HEK293 (cell line): ENCODE data around the gene RHOT2.

Experiments used
- CTCF ChIA-PET: fragments of 350-600 bp; formaldehyde crosslinking; extraction: SDS; loops from one replicate; lab custom pipeline; 2021; ENCODE audit warnings: antibody characterized with exemption; lab: Yijun Ruan, JAX
- POLR2A ChIA-PET: fragments of 300-600 bp; formaldehyde crosslinking; extraction: SDS; loops from one replicate; lab custom pipeline; 2020; ENCODE audit warnings: antibody characterized with exemption, inconsistent platforms; lab: Yijun Ruan, JAX
- H3K27ac ChIP-seq: fragments of 200-500 bp; sonication (Bioruptor generic); 2 replicates; pipeline ENCODE4 v1.5.1; 2014; ENCODE audit warnings: low read depth, low read length, control low read depth, inconsistent platforms; ENCODE audit errors: extremely low read depth
- H3K36me3 ChIP-seq, 2 experiments: fragments of 200-500 bp in 1 of 2; sonication (Bioruptor generic) in 1 of 2; 1 replicate in 1 of 2; 2 replicates in 1 of 2; pipeline ENCODE4 v1.5.1; 2014 to 2017; ENCODE audit warnings: inconsistent platforms in 2 of 2, low read length in 2 of 2; ENCODE audit not compliant: control insufficient read depth in 2 of 2, insufficient read depth in 1 of 2
- H3K4me1 ChIP-seq: fragments of 200-500 bp; sonication (Bioruptor generic); 2 replicates; pipeline ENCODE4 v1.5.1; 2014; ENCODE audit warnings: mild to moderate bottlenecking, low read length, inconsistent platforms; ENCODE audit not compliant: control insufficient read depth, insufficient read depth
- H3K4me3 ChIP-seq: 2 replicates; pipeline ENCODE4 v1.5.1; 2011; ENCODE audit warnings: low read depth, mild to moderate bottlenecking, control low read depth, low read length, moderate library complexity
- H3K9me3 ChIP-seq: fragments of 200-500 bp; sonication (Bioruptor generic); 2 replicates; pipeline ENCODE4 v1.5.1; 2014; ENCODE audit warnings: low read depth, low read length, inconsistent platforms; ENCODE audit not compliant: control insufficient read depth, insufficient read depth
- GLI4 ChIP-seq: fragments of 450-650 bp; formaldehyde crosslinking; IDR thresholded peaks from 2 replicates; pipeline ENCODE4 v1.5.1; 2016; ENCODE audit warnings: missing biosample characterization, missing genetic modification characterization
- GLIS2 ChIP-seq: fragments of 450-650 bp; formaldehyde crosslinking; IDR thresholded peaks from 2 replicates; pipeline ENCODE4 v1.5.1; 2016; ENCODE audit warnings: missing biosample characterization, missing genetic modification characterization
- KLF1 ChIP-seq: fragments of 450-650 bp; formaldehyde crosslinking; IDR thresholded peaks from 2 replicates; pipeline ENCODE4 v1.5.1; 2016; ENCODE audit warnings: missing biosample characterization, missing genetic modification characterization
- KLF9 ChIP-seq: fragments of 450-650 bp; formaldehyde crosslinking; IDR thresholded peaks from 2 replicates; pipeline ENCODE4 v1.5.1; 2016; ENCODE audit warnings: missing biosample characterization, missing genetic modification characterization, low read depth
- ZIC2 ChIP-seq: fragments of 450-650 bp; formaldehyde crosslinking; IDR thresholded peaks from 2 replicates; pipeline ENCODE4 v1.5.1; 2016; ENCODE audit warnings: missing biosample characterization, missing genetic modification characterization
- ZNF10 ChIP-seq: fragments of 450-650 bp; formaldehyde crosslinking; IDR thresholded peaks from 2 replicates; pipeline ENCODE4 v1.5.1; 2017; ENCODE audit warnings: missing biosample characterization, missing genetic modification characterization
- ZNF266 ChIP-seq: fragments of 450-650 bp; formaldehyde crosslinking; IDR thresholded peaks from 2 replicates; pipeline ENCODE4 v1.5.1; 2016; ENCODE audit warnings: missing biosample characterization, missing genetic modification characterization, low read depth
- ZNF416 ChIP-seq: fragments of 450-650 bp; formaldehyde crosslinking; IDR thresholded peaks from 2 replicates; pipeline ENCODE4 v1.5.1; 2016; ENCODE audit warnings: missing biosample characterization, missing genetic modification characterization
- ZNF433 ChIP-seq: fragments of 450-650 bp; formaldehyde crosslinking; IDR thresholded peaks from 2 replicates; pipeline ENCODE4 v1.5.1; 2016; ENCODE audit warnings: missing biosample characterization, missing genetic modification characterization, low read depth
- ZNF660 ChIP-seq: fragments of 450-650 bp; IDR thresholded peaks from 2 replicates; pipeline ENCODE4 v1.5.1; 2018; ENCODE audit warnings: missing biosample characterization, mild to moderate bottlenecking, missing genetic modification characterization
- ZNF792 ChIP-seq: fragments of 450-650 bp; formaldehyde crosslinking; IDR thresholded peaks from 2 replicates; pipeline ENCODE4 v1.5.1; 2016; ENCODE audit warnings: missing biosample characterization, missing genetic modification characterization
- ZSCAN30 ChIP-seq: fragments of 450-650 bp; IDR thresholded peaks from 2 replicates; pipeline ENCODE4 v1.5.1; 2018; ENCODE audit warnings: missing biosample characterization, mild to moderate bottlenecking, missing genetic modification characterization, moderate library complexity
- TF ChIP-seq, protein P1 (sequence below): fragments of 450-650 bp; formaldehyde crosslinking; IDR thresholded peaks from 2 replicates; pipeline ENCODE4 v1.5.1; 2016; ENCODE audit warnings: missing biosample characterization, missing genetic modification characterization
- TF ChIP-seq, protein P2 (sequence below): fragments of 450-650 bp; formaldehyde crosslinking; IDR thresholded peaks from 2 replicates; pipeline ENCODE4 v1.5.1; 2016; ENCODE audit warnings: missing biosample characterization, missing genetic modification characterization
- TF ChIP-seq, protein P3 (sequence below): fragments of 450-650 bp; formaldehyde crosslinking; optimal IDR thresholded peaks from 2 replicates; pipeline ENCODE3; 2016; ENCODE audit warnings: missing biosample characterization, mild to moderate bottlenecking, missing genetic modification characterization
- TF ChIP-seq, protein P4 (sequence below): fragments of 450-650 bp; formaldehyde crosslinking; IDR thresholded peaks from 2 replicates; pipeline ENCODE4; 2016; ENCODE audit warnings: missing biosample characterization, missing genetic modification characterization
- TF ChIP-seq, protein P5 (sequence below): fragments of 450-650 bp; formaldehyde crosslinking; IDR thresholded peaks from 2 replicates; pipeline ENCODE4 v1.5.1; 2016; ENCODE audit warnings: missing biosample characterization, missing genetic modification characterization
- TF ChIP-seq, protein P6 (sequence below): fragments of 450-650 bp; formaldehyde crosslinking; IDR thresholded peaks from 2 replicates; pipeline ENCODE4 v1.5.1; 2016; ENCODE audit warnings: missing biosample characterization, missing genetic modification characterization

RHOT2 gene

DNA sequence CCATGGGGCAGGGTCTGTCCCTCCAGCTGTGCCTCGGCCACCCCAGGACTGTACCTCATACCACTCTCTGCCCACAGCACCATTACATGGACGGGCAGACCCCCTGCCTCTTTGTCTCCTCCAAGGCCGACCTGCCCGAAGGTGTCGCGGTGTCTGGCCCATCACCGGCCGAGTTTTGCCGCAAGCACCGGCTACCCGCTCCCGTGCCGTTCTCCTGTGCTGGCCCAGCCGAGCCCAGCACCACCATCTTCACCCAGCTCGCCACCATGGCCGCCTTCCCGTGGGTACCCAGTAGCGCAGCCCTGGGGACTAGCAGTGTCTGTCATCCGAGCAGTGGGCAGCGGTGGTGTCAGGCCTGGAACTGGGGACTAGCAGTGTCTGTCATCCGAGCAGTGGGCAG, 4.9 kb downstream of the RHOT2 start:
- POLR2A ChIA-PET, result interaction anchor here (1.3 to 6.7 kb wide), 2 partner anchors 8 to 17 kb away, joined by 3 to 57 read pairs; partner anchors contain the start of genes STUB1 and WDR24
- no peak overlapping the region for H3K4me3 ChIP-seq
- H3K4me1 ChIP-seq, result no peaks in the 10 kb centered on the region
- TF ChIP-seq, protein P1, sequence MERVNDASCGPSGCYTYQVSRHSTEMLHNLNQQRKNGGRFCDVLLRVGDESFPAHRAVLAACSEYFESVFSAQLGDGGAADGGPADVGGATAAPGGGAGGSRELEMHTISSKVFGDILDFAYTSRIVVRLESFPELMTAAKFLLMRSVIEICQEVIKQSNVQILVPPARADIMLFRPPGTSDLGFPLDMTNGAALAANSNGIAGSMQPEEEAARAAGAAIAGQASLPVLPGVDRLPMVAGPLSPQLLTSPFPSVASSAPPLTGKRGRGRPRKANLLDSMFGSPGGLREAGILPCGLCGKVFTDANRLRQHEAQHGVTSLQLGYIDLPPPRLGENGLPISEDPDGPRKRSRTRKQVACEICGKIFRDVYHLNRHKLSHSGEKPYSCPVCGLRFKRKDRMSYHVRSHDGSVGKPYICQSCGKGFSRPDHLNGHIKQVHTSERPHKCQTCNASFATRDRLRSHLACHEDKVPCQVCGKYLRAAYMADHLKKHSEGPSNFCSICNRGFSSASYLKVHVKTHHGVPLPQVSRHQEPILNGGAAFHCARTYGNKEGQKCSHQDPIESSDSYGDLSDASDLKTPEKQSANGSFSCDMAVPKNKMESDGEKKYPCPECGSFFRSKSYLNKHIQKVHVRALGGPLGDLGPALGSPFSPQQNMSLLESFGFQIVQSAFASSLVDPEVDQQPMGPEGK (tag by site-specific recombination), result no peak
- TF ChIP-seq GLI4 (no peak), ZSCAN30 (no peak), ZNF266 (tag by site-specific recombination) (no peak)
- TF ChIP-seq, protein P2, sequence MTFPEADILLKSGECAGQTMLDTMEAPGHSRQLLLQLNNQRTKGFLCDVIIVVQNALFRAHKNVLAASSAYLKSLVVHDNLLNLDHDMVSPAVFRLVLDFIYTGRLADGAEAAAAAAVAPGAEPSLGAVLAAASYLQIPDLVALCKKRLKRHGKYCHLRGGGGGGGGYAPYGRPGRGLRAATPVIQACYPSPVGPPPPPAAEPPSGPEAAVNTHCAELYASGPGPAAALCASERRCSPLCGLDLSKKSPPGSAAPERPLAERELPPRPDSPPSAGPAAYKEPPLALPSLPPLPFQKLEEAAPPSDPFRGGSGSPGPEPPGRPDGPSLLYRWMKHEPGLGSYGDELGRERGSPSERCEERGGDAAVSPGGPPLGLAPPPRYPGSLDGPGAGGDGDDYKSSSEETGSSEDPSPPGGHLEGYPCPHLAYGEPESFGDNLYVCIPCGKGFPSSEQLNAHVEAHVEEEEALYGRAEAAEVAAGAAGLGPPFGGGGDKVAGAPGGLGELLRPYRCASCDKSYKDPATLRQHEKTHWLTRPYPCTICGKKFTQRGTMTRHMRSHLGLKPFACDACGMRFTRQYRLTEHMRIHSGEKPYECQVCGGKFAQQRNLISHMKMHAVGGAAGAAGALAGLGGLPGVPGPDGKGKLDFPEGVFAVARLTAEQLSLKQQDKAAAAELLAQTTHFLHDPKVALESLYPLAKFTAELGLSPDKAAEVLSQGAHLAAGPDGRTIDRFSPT (tag by site-specific recombination), result peak; percentile 57; the same call in 1 of the 2 replicates
- TF ChIP-seq, protein P3, sequence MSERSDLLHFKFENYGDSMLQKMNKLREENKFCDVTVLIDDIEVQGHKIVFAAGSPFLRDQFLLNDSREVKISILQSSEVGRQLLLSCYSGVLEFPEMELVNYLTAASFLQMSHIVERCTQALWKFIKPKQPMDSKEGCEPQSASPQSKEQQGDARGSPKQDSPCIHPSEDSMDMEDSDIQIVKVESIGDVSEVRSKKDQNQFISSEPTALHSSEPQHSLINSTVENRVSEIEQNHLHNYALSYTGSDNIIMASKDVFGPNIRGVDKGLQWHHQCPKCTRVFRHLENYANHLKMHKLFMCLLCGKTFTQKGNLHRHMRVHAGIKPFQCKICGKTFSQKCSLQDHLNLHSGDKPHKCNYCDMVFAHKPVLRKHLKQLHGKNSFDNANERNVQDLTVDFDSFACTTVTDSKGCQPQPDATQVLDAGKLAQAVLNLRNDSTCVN (tag by site-specific recombination), result peak; percentile 12
- TF ChIP-seq, protein P4, sequence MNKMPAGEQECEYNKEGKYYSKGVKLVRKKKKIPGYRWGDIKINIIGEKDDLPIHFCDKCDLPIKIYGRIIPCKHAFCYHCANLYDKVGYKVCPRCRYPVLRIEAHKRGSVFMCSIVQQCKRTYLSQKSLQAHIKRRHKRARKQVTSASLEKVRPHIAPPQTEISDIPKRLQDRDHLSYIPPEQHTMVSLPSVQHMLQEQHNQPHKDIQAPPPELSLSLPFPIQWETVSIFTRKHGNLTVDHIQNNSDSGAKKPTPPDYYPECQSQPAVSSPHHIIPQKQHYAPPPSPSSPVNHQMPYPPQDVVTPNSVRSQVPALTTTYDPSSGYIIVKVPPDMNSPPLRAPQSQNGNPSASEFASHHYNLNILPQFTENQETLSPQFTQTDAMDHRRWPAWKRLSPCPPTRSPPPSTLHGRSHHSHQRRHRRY (tag by site-specific recombination), result no peak
- no peak overlapping the region for H3K27ac ChIP-seq
- CTCF ChIA-PET, result no interaction called here
- no peaks in the 10 kb centered on the region for H3K9me3 ChIP-seq
- peaks cover 0 to 65% of the 10 kb centered on the region in 2 experiments; a peak in 1 of 3 replicates for H3K36me3 ChIP-seq

DNA sequence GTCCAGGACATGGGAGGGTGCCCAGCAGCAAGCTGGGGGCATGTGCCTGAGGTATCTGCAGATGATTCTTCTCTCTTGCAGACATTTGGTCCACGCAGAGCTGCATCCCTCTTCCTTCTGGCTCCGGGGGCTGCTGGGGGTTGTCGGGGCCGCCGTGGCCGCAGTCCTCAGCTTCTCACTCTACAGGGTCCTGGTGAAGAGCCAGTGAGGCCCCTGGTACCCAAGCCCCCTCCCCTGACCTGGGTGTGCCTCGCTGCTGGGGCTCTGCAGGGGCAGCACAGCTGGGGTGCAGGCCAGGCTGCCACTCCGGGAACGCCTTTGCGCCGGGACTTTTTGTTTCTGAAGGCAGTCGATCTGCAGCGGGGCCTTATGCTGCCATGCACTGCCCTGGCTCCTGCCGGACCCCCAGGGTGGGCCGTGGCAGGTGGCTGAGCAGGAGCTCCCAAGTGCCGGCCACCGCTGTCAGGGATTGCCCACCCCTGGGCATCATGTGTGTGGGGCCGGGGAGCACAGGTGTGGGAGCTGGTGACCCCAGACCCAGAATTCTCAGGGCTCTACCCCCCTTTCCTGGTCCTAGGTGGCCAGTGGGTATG, 5.6 kb downstream of the RHOT2 start:
- TF ChIP-seq ZNF660 (tag by site-specific recombination), result no peak
- TF ChIP-seq GLIS2, result peak; percentile 29; the same call in 1 of the 2 replicates
- TF ChIP-seq, protein P5, sequence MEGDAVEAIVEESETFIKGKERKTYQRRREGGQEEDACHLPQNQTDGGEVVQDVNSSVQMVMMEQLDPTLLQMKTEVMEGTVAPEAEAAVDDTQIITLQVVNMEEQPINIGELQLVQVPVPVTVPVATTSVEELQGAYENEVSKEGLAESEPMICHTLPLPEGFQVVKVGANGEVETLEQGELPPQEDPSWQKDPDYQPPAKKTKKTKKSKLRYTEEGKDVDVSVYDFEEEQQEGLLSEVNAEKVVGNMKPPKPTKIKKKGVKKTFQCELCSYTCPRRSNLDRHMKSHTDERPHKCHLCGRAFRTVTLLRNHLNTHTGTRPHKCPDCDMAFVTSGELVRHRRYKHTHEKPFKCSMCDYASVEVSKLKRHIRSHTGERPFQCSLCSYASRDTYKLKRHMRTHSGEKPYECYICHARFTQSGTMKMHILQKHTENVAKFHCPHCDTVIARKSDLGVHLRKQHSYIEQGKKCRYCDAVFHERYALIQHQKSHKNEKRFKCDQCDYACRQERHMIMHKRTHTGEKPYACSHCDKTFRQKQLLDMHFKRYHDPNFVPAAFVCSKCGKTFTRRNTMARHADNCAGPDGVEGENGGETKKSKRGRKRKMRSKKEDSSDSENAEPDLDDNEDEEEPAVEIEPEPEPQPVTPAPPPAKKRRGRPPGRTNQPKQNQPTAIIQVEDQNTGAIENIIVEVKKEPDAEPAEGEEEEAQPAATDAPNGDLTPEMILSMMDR (tag by site-specific recombination), result no peak
- TF ChIP-seq ZNF416 (tag by site-specific recombination), result no peak
- no peak for TF ChIP-seq KLF9 (tag by site-specific recombination)
- TF ChIP-seq, protein P6, sequence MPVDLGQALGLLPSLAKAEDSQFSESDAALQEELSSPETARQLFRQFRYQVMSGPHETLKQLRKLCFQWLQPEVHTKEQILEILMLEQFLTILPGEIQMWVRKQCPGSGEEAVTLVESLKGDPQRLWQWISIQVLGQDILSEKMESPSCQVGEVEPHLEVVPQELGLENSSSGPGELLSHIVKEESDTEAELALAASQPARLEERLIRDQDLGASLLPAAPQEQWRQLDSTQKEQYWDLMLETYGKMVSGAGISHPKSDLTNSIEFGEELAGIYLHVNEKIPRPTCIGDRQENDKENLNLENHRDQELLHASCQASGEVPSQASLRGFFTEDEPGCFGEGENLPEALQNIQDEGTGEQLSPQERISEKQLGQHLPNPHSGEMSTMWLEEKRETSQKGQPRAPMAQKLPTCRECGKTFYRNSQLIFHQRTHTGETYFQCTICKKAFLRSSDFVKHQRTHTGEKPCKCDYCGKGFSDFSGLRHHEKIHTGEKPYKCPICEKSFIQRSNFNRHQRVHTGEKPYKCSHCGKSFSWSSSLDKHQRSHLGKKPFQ (tag by site-specific recombination), result no peak
- TF ChIP-seq ZNF10, result no peak
- no peak for TF ChIP-seq KLF1 (tag by site-specific recombination)
- no peak for TF ChIP-seq ZNF433 (tag by site-specific recombination)
- no peak for TF ChIP-seq ZNF792
- TF ChIP-seq ZIC2 (tag by site-specific recombination), result 0 out of 2 replicates have a peak, but pooled peaks have one; percentile 32
- Histone ChIP-seq H3K4me3 (no peak overlapping the region), H3K4me1 (no peaks in the 10 kb centered on the region), H3K27ac (no peak overlapping the region), H3K36me3 (peaks cover 0 to 65% of the 10 kb centered on the region in 2 experiments; a peak in 1 of 3 replicates), H3K9me3 (no peaks in the 10 kb centered on the region)
- CTCF ChIA-PET, result no interaction called here
- POLR2A ChIA-PET, result interaction anchor here (1.2 to 1.3 kb wide), 2 partner anchors 8 to 17 kb away, joined by 3 read pairs; partner anchors contain the start of gene WDR24
